Liver (tissue), 3 donors: ENCODE results near the gene TRIM22.

Experiments
- CTCF ChIP-seq: fragments of 150-350 bp; IDR thresholded peaks from 2 replicates; pipeline ENCODE4 v1.5.1; 2017; ENCODE audit warnings: improper control_type of control experiment, low read depth, low read length; ENCODE audit not compliant: missing input control
- EGR1 ChIP-seq, 2 donors: IDR thresholded peaks; 2 replicates each; pipeline ENCODE4 v1.6.1; 2016 to 2018; ENCODE audit warnings: antibody characterized with exemption in 2 of 2, low read depth in 2 of 2
- GABPA ChIP-seq, 2 donors: IDR thresholded peaks in 1 of 2; conservative IDR thresholded peaks in 1 of 2; 2 replicates each; pipeline ENCODE4 v1.6.1; 2016; ENCODE audit warnings: antibody characterized with exemption in 2 of 2, mild to moderate bottlenecking in 1 of 2, moderate library complexity in 1 of 2
- MAX ChIP-seq: IDR thresholded peaks from 2 replicates; pipeline ENCODE4 v1.6.1; 2016; ENCODE audit warnings: antibody characterized with exemption
- RAD21 ChIP-seq, 2 donors: IDR thresholded peaks; 2 replicates each; pipeline ENCODE4 v1.6.1; 2016; ENCODE audit warnings: antibody characterized with exemption in 2 of 2, mild to moderate bottlenecking in 2 of 2
- REST ChIP-seq: IDR thresholded peaks from 2 replicates; pipeline ENCODE4 v1.6.1; 2016; ENCODE audit warnings: antibody characterized with exemption, mild to moderate bottlenecking
- donor health status: healthy.
- donor health status: healthy.

GRCh38 chr11:5746614-5747013 is 57.0 kb downstream of the TRIM22 start:
- no peak for TF ChIP-seq CTCF
- TF ChIP-seq EGR1 (IDR thresholded peaks at IDR 0.05; ENCODE audit: low read depth in 2 of 2), result no peak
- no peak for TF ChIP-seq RAD21 (IDR thresholded peaks at IDR 0.05)
- TF ChIP-seq REST, result no peak
- no peak for TF ChIP-seq MAX
- no peak for TF ChIP-seq GABPA (IDR thresholded peaks at IDR 0.05 in 1 of 2, conservative IDR thresholded peaks at IDR 0.05 in 1 of 2)
